ENCODE measurements around the gene CGB5. TPM values are rescaled to one million over a fixed set of nuclear protein-coding genes. Genes with fewer than 3 reads are reported as not detected.
"Not testable (repeated sequence)": the region's sequence is repeated elsewhere in the genome, so short reads cannot be mapped to it uniquely, and the experiment has no call there.

The CGB5 gene
- total RNA-seq: not detected

DNA sequence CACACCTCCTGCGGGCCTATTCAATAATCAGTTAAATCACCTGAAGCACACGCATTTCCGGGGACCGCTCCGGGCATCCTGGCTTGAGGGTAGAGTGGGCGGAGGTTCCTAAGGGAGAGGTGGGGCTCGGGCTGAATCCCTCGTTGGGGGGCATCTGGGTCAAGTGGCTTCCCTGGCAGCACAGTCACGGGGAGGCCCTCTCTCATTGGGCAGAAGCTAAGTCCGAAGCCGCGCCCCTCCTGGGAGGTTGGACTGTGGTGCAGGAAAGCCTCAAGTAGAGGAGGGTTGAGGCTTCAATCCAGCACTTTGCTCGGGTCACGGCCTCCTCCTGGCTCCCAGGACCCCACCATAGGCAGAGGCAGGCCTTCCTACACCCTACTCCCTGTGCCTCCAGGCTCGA, at the start of gene CGB5:
CGB5 (plus strand) TSS at position 301 of the 400 bp plus-strand sequence. CDS start 362 bp downstream, outside the sequence.
- not testable (repeated sequence) for H3K36me3 Mint-ChIP-seq; H3K27me3 Mint-ChIP-seq; H3K4me1 Mint-ChIP-seq (ENCODE audit: low read depth in 2 of 2); ATAC-seq; H3K4me3 Mint-ChIP-seq; H3K9me3 Mint-ChIP-seq; H3K27ac Mint-ChIP-seq; DNase-seq (ENCODE audit: low spot score)

DNA sequence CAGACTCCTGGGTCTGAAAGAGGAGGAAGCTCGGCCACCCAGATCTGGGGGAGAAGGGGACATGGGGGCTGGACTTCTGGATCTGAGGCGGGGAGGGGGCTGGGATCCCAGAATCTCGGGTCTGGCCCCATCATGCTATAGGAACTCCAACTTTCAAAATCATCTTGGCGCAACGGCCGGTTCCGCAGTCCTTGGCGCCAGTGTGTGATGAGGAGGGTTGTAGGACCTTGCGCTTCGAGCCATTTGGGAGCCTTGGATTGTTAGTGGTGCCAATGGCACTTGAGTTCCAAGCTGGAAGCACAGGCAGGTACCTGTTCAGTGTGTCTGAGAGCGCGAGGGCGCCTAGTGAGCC, 49.6 kb upstream of the CGB5 start:
- H3K36me3 Mint-ChIP-seq: peaks cover 4% of the 10 kb centered on the region

DNA sequence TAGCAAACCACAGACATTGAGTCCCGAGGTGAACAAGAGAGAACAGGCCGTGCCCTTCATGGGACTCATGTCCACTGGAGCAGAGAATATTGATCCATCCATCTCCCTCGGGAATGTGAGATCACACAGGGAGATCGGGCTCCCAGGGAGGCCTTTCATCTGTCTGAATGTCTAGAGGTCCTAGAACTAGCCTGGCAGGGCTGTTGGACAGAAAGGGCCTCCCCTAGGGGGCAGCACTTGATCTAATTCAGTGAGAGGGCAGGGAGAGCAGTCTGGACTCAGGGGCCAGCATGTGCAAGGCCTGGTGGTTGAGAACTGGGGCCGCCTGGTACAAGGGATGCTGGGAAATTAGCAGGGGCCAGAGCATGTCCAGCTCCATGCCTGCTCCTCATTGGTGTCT, 45.7 kb upstream of the CGB5 start:
- Mint-ChIP-seq H3K9me3 (no peaks in the 10 kb centered on the region), H3K4me1 (ENCODE audit: low read depth in 2 of 2) (peaks cover 18 to 28% of the 10 kb centered on the region in 2 donors), H3K27ac (no peak overlapping the region), H3K4me3 (no peak overlapping the region), H3K27me3 (no peaks in the 10 kb centered on the region), H3K36me3 (no peaks in the 10 kb centered on the region)
- ATAC-seq (no peak), DNase-seq (ENCODE audit: low spot score) (no peak)

More for the DNA sequence above, 49.6 kb upstream of the CGB5 start:
- Mint-ChIP-seq H3K27me3 (no peaks in the 10 kb centered on the region), H3K4me3 (peak overlapping the region; percentile 99), H3K9me3 (no peaks in the 10 kb centered on the region), H3K4me1 (ENCODE audit: low read depth in 2 of 2) (peaks cover 34 to 42% of the 10 kb centered on the region in 2 donors), H3K27ac (peak overlapping the region; percentile 95 to 96)
- ATAC-seq (no peak), DNase-seq (ENCODE audit: low spot score) (no peak)

DNA sequence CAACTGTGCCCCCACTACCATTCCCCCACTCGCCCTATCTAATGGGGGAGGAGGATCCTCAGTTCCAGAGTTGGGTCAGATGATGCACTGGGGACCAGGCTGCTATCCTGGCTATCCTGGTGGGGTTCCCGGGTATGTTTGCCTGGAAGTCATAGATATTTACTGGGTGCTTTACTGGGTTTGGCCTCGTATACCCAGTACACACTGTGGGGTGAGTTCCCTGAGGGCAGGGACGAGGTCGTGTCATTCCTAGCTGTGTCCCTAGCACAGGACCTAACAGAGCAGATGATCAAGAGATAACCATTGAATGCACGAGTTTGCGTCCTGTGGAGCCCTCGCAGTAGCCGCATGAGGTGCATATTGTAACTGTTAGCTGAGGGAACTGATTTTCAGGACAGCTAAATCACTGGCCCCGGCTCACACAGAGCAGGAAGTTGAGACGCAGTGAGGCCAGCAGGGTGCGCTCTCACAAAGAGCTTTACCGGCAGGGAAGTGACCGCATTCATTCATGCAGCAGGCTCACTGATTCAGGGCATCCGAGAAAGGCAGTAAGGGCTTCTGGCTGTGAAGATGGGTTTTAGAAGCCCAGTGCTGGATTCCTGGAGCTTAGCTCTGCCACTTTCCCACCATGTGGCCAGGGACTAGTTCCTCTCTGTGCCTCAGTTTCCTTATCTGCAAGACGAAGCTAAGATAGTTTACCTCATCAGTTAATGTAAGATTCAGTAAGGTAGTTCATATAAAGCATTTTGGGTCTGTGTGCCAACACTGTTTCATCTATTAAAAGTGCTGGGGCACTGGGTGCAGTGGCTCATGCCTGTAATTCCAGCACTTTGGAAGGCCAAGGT, 43.9 kb upstream of the CGB5 start:
- peak; percentile 77 to 78 for ATAC-seq
- no peaks in the 10 kb centered on the region for H3K9me3 Mint-ChIP-seq
- no peak overlapping the region for H3K27ac Mint-ChIP-seq
- H3K4me1 Mint-ChIP-seq (ENCODE audit: low read depth in 2 of 2): peaks cover 7 to 22% of the 10 kb centered on the region in 2 donors
- no peaks in the 10 kb centered on the region for H3K36me3 Mint-ChIP-seq
- peak; percentile 77 for DNase-seq (ENCODE audit: low spot score)
- no peak overlapping the region for H3K4me3 Mint-ChIP-seq
- no peaks in the 10 kb centered on the region for H3K27me3 Mint-ChIP-seq

DNA sequence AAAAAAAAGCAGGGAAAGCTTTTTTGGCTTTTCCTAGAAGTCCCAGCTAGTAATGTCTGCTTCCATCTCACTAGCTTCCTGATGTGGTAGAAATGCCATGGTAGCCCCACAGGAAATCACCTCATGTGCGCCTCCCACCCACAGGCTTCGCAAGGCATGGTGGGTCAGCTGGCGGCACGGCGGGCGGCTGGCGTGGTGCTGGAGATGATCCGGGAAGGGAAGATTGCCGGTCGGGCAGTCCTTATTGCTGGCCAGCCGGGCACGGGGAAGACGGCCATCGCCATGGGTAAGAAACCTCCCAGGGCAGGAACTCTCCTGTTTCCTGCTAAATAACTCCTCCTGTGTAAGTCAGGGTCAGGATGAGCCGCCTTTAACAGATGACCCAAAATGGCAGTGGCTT, 39.5 kb upstream of the CGB5 start:
- Mint-ChIP-seq H3K4me1 (ENCODE audit: low read depth in 2 of 2) (peaks cover 0 to 6% of the 10 kb centered on the region in 2 donors), H3K27ac (no peak overlapping the region), H3K27me3 (no peaks in the 10 kb centered on the region), H3K4me3 (no peak overlapping the region), H3K9me3 (no peaks in the 10 kb centered on the region), H3K36me3 (no peaks in the 10 kb centered on the region)
- no peak for ATAC-seq
- no peak for DNase-seq (ENCODE audit: low spot score)

DNA sequence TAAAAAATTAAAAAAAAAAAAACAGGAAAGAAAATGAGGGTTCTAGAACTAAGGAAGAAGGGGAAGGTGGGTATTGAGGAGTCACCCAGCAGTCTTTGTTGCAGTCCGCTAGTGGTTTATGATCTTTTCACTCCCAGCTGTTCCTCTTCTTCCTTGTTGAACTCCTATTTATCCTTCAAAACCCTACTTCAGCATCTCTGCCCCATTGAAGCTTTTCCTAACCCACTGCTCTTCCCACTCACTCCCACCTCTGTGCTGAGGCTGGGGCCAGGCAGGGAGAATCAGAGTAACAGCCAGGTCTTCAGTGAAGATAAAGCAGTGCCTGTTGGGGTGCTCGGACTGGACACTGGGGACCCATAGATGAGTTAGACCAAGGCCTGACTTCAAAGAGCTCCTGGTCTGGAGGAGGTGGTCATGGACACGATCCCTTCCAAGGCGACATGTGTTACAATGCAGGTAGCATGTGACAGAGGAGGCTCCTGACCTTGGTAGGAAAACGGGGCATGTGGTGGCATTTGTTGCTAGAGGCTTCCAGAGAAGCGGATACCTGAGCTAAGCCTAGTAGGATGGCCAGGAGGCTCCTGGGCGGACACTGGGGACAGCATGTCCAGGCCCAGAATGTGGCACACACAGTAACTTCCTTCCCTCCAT, 38.6 kb upstream of the CGB5 start:
- H3K27me3 Mint-ChIP-seq: no peaks in the 10 kb centered on the region
- H3K9me3 Mint-ChIP-seq: no peaks in the 10 kb centered on the region
- H3K4me1 Mint-ChIP-seq (ENCODE audit: low read depth in 2 of 2): no peaks in the 10 kb centered on the region
- H3K36me3 Mint-ChIP-seq: no peaks in the 10 kb centered on the region
- no peak overlapping the region for H3K4me3 Mint-ChIP-seq
- ATAC-seq (no peak), DNase-seq (ENCODE audit: low spot score) (no peak)
- H3K27ac Mint-ChIP-seq: no peak overlapping the region

DNA sequence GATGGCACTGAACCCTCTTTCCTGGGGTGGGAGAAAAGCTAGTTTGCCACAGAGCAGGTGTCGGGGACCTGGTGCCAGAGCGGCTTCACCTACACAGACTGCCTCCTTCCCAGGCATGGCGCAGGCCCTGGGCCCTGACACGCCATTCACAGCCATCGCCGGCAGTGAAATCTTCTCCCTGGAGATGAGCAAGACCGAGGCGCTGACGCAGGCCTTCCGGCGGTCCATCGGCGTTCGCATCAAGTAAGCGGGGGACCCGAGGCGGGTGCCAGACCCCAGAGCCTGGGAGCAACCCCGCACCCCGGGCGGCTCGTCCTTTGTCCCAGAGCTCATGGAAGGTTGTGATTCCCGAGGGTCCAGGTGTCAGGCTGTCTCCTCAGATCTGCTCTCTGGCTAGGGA, 36.7 kb upstream of the CGB5 start:
- H3K27ac Mint-ChIP-seq: no peak overlapping the region
- peaks cover 0 to 4% of the 10 kb centered on the region in 2 donors for H3K4me1 Mint-ChIP-seq (ENCODE audit: low read depth in 2 of 2)
- H3K27me3 Mint-ChIP-seq: no peaks in the 10 kb centered on the region
- no peak for DNase-seq (ENCODE audit: low spot score)
- H3K4me3 Mint-ChIP-seq: no peak overlapping the region
- ATAC-seq: peak in 1 of 2 donors; percentile 42
- no peaks in the 10 kb centered on the region for H3K9me3 Mint-ChIP-seq
- no peaks in the 10 kb centered on the region for H3K36me3 Mint-ChIP-seq

DNA sequence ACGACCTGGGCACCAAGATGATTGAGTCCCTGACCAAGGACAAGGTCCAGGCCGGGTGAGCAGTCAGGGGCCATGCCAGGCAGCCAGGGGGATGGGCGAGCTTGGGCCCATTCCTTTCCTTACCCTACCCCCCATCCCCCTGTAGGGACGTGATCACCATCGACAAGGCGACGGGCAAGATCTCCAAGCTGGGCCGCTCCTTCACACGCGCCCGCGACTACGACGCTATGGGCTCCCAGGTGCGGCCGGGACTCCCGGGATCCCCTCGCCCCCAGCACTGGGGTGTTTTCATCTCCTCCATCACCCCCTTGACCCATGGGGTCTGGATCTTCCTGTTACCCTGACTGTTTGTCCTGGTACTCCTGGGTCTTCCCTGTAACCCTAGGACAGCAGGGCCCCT, 33.8 kb upstream of the CGB5 start:
- ATAC-seq: no peak

DNA sequence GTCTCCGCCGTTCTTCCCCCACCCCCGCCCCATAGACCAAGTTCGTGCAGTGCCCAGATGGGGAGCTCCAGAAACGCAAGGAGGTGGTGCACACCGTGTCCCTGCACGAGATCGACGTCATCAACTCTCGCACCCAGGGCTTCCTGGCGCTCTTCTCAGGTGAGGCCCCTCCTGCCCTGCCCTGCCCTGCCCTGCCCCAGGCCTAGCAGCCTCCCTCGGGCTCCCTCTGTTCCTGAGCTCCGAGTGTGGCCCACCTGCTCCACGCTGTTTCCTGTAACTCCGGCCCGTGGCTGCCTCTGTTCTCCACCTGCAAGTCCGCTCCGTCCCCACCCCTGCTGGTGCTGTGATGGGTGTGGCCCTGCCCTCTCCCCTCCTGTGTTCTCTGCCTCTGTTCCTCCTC, 33.2 kb upstream of the CGB5 start:
- peaks cover 0 to 4% of the 10 kb centered on the region in 2 donors for H3K4me1 Mint-ChIP-seq (ENCODE audit: low read depth in 2 of 2)
- ATAC-seq (no peak), DNase-seq (ENCODE audit: low spot score) (no peak)
- no peak overlapping the region for H3K27ac Mint-ChIP-seq
- H3K36me3 Mint-ChIP-seq: no peaks in the 10 kb centered on the region
- H3K4me3 Mint-ChIP-seq: no peak overlapping the region
- no peaks in the 10 kb centered on the region for H3K9me3 Mint-ChIP-seq
- H3K27me3 Mint-ChIP-seq: no peaks in the 10 kb centered on the region

More for the DNA sequence above, 33.8 kb upstream of the CGB5 start:
- H3K27ac Mint-ChIP-seq: no peak overlapping the region
- H3K36me3 Mint-ChIP-seq: no peaks in the 10 kb centered on the region
- DNase-seq (ENCODE audit: low spot score): no peak
- no peak overlapping the region for H3K4me3 Mint-ChIP-seq
- no peaks in the 10 kb centered on the region for H3K9me3 Mint-ChIP-seq
- no peaks in the 10 kb centered on the region for H3K27me3 Mint-ChIP-seq
- H3K4me1 Mint-ChIP-seq (ENCODE audit: low read depth in 2 of 2): peaks cover 0 to 4% of the 10 kb centered on the region in 2 donors

DNA sequence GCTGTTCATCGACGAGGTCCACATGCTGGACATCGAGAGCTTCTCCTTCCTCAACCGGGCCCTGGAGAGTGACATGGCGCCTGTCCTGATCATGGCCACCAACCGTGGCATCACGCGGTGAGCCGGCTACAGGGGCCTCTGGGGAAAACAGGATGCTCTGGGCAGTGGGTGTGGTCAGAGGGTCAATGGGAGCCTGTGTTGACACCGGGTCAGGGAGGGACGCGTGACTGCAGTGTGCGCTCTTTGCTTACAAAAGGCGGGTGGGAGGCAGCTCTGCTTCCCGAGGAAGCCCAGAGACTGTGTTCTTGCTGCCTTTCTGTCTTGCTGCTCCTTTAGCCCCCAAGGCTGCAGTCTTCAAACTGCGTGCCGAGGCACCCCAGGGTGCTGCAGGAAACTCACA, 32.5 kb upstream of the CGB5 start:
- ATAC-seq (no peak), DNase-seq (ENCODE audit: low spot score) (no peak)
- H3K36me3 Mint-ChIP-seq: no peaks in the 10 kb centered on the region
- H3K4me3 Mint-ChIP-seq: no peak overlapping the region
- no peaks in the 10 kb centered on the region for H3K9me3 Mint-ChIP-seq
- H3K27ac Mint-ChIP-seq: no peak overlapping the region
- H3K4me1 Mint-ChIP-seq (ENCODE audit: low read depth in 2 of 2): peaks cover 0 to 7% of the 10 kb centered on the region in 2 donors
- no peaks in the 10 kb centered on the region for H3K27me3 Mint-ChIP-seq

DNA sequence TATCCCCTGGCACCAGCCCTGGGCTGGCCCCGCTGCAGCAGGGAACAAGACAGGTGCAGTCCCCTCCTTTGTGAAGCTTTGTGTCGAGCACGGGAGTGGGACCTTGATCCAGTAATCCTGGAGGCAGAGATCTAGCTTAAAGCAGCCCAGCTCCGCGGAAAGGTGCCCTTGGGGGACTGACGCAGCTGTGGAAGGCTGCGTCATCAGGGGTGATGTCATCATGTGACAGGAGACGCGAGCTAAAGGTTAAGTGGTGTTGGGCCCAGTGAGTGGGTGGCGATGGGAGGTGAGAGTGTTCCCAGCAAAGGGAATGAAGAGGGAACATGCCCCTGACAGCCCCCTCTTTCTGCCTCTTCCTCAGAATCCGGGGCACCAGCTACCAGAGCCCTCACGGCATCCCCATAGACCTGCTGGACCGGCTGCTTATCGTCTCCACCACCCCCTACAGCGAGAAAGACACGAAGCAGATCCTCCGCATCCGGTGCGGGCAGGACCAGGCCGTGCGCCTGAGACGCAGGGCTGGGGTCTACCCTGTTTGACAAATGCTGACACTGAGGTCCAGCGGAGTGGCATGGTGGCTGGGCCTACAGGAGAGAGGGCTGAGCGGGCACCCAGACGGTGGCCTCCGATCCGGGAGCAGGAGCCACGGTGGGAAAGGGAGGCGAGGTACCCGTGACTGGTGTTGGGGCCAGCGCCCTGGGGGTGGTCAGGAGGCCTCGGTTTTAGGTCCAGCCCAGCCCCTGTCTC, 29.4 kb upstream of the CGB5 start:
- H3K36me3 Mint-ChIP-seq: no peaks in the 10 kb centered on the region
- ATAC-seq (no peak), DNase-seq (ENCODE audit: low spot score) (no peak)
- no peak overlapping the region for H3K4me3 Mint-ChIP-seq
- H3K27me3 Mint-ChIP-seq: peaks cover 0 to 2% of the 10 kb centered on the region in 2 donors
- H3K4me1 Mint-ChIP-seq (ENCODE audit: low read depth in 2 of 2): peaks cover 6 to 19% of the 10 kb centered on the region in 2 donors
- no peaks in the 10 kb centered on the region for H3K9me3 Mint-ChIP-seq
- no peak overlapping the region for H3K27ac Mint-ChIP-seq

DNA sequence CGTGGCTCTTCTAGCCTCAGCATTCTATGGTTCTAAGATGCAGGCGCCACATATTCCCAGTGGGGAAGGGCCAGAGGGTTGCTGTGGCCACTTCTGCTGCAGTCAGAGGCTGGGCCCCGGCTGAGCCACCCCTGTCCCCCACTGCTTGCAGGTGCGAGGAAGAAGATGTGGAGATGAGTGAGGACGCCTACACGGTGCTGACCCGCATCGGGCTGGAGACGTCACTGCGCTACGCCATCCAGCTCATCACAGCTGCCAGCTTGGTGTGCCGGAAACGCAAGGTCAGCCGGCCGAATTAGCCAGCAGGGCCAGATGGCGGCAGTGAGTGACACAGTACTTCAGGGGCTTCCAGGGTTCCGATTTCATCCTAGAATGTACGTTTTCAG, 28.8 kb upstream of the CGB5 start:
- ATAC-seq (no peak), DNase-seq (ENCODE audit: low spot score) (no peak)
- Mint-ChIP-seq H3K4me1 (ENCODE audit: low read depth in 2 of 2) (peaks cover 8 to 23% of the 10 kb centered on the region in 2 donors), H3K27me3 (peaks cover 0 to 2% of the 10 kb centered on the region in 2 donors), H3K9me3 (no peaks in the 10 kb centered on the region), H3K27ac (no peak overlapping the region), H3K4me3 (no peak overlapping the region), H3K36me3 (no peaks in the 10 kb centered on the region)

DNA sequence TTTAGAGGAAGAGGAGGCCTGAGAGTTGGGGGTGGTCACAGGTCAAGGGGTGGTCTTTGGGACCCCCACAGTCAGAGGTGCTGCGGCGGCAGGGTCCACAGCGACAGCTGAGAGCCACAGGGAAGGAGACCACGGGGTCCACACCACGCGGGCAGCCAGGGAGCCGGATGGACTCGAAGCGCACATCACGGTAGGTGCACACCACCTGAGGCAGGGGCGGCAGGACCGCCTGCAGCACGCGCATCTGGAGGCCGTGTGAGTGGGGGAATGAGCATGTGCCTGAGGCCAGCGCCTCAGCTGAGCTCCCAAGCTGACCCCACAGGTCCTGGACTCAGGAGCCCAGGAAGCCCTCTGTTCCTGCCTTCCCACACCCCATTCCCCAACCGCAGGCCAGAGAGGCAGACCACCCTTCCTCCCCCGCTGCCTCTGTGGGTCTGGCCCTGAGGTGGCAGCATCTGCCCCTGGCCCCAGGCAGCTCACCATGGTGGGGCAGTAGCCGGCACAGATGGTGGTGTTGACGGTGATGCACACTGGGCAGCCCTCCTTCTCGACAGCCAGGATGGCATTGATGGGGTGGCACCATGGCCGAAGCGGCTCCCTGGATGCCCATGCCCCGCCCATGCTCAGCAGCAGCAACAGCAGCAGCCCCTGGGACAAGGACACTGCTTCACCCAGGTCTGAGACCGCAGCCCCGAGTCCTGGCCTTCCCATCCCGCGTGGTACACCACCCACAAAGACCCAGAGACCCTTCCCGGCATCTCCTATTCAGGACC, 27.4 kb upstream of the CGB5 start:
- DNase-seq (ENCODE audit: low spot score) (no peak), ATAC-seq (no peak)
- H3K27ac Mint-ChIP-seq: no peak overlapping the region
- peaks cover 13 to 24% of the 10 kb centered on the region in 2 donors for H3K4me1 Mint-ChIP-seq (ENCODE audit: low read depth in 2 of 2)
- H3K27me3 Mint-ChIP-seq: peaks cover 0 to 3% of the 10 kb centered on the region in 2 donors
- no peaks in the 10 kb centered on the region for H3K36me3 Mint-ChIP-seq
- no peak overlapping the region for H3K4me3 Mint-ChIP-seq
- H3K9me3 Mint-ChIP-seq: no peaks in the 10 kb centered on the region
